HepG2 (cell line): ENCODE data around the gene BRIP1. TPM values are rescaled to one million over a fixed set of nuclear protein-coding genes. Genes with fewer than 3 reads are reported as not detected.
"Not testable (repeated sequence)": the region's sequence is repeated elsewhere in the genome, so short reads cannot be mapped to it uniquely, and the experiment has no call there.

ENCODE experiments used
- ATAC-seq: fragments of 200-7000 bp; cut with Tn5 transposase; 3 replicates; pipeline ENCODE4 v1.9.1; 2020; ENCODE audit warnings: mild to moderate bottlenecking, moderate library complexity
- BruUV-seq: library from RNA; stranded (reverse); fragments of 400-500 nt; replicated peaks from 2 replicates; lab custom pipeline; 2021; lab: Mats Ljungman, UMichigan
- CTCF ChIA-PET: fragments of 300-600 bp; formaldehyde crosslinking; extraction: SDS; loops from one replicate; lab custom pipeline; 2021; ENCODE audit warnings: low total read pairs, inconsistent platforms, low intra/inter-chr PET ratio; lab: Yijun Ruan, JAX
- POLR2A ChIA-PET: fragments of 350-600 bp; sonication (Branson Sonifier 250); formaldehyde crosslinking; loops from one replicate; lab custom pipeline; 2020; ENCODE audit warnings: antibody characterized with exemption, inconsistent platforms; lab: Yijun Ruan, JAX
- DNase-seq: peaks from one replicate; pipeline ENCODE4 v3.0.0-alpha.2; 2015; ENCODE audit warnings: low spot score
- FAIRE-seq: peaks from 3 replicates; lab custom pipeline; 2011; peaks lifted over from hg19 to GRCh38; lab: Jason Lieb, UNC
- H2AFZ ChIP-seq: one replicate; pipeline ENCODE4 v1.6.1; 2011; ENCODE audit warnings: low read length, inconsistent platforms
- H3K27ac ChIP-seq: fragments of 300-600 bp; 3 replicates; pipeline ENCODE4 v1.8.0; 2011; ENCODE audit warnings: mixed run types, mild to moderate bottlenecking, mixed read lengths, low read length, inconsistent platforms; ENCODE audit not compliant: insufficient read depth; ENCODE audit errors: extremely low read length
- H3K27me3 ChIP-seq, 2 experiments: fragments of 200-600 bp in 1 of 2; 2 replicates in 1 of 2; 3 replicates in 1 of 2; pipeline versions ENCODE4 v1.6.0 to v1.8.0; 2011; ENCODE audit warnings: low read length in 2 of 2, mild to moderate bottlenecking in 2 of 2, moderate library complexity in 2 of 2, inconsistent platforms in 1 of 2; ENCODE audit not compliant: insufficient read depth in 2 of 2, control insufficient read depth in 1 of 2
- H3K36me3 ChIP-seq, 2 experiments: fragments of 200-600 bp in 1 of 2; replicated peaks in 1 of 2; 2 replicates in 1 of 2; 3 replicates in 1 of 2; pipeline versions ENCODE4 v1.5.1 to v1.8.0; 2011; ENCODE audit warnings: low read length in 2 of 2, inconsistent platforms in 1 of 2; ENCODE audit not compliant: insufficient read depth in 2 of 2, control insufficient read depth in 1 of 2
- H3K4me1 ChIP-seq: 2 replicates; pipeline ENCODE4 v1.5.1; 2012; ENCODE audit warnings: low read length, inconsistent platforms; ENCODE audit not compliant: insufficient read depth
- H3K4me2 ChIP-seq: 2 replicates; pipeline ENCODE4 v1.6.0; 2011; ENCODE audit warnings: low read depth, low read length, inconsistent platforms
- H3K4me3 ChIP-seq, 3 experiments: fragments of 200-600 bp in 1 of 3; sonication (generic), shearing (Covaris generic) in 1 of 3; replicated peaks in 1 of 3; 2 replicates each; pipeline ENCODE4 v1.5.1; 2011 to 2016; ENCODE audit warnings: low read length in 3 of 3, inconsistent platforms in 2 of 3, low read depth in 2 of 3, mild to moderate bottlenecking in 2 of 3, control low read depth in 1 of 3, mixed read lengths in 1 of 3; ENCODE audit not compliant: insufficient read depth in 1 of 3
- H3K79me2 ChIP-seq: one replicate; pipeline ENCODE4 v1.6.1; 2011; ENCODE audit warnings: low read length, inconsistent platforms; ENCODE audit not compliant: insufficient read depth
- H3K9ac ChIP-seq: 2 replicates; pipeline ENCODE4 v1.6.0; 2011; ENCODE audit warnings: mild to moderate bottlenecking, low read depth, low read length, inconsistent platforms; ENCODE audit not compliant: insufficient read depth
- H3K9me3 ChIP-seq: 2 replicates; pipeline ENCODE4 v1.5.1; 2012; ENCODE audit warnings: mild to moderate bottlenecking, low read length
- H4K20me1 ChIP-seq: 2 replicates; pipeline ENCODE4 v1.6.0; 2011; ENCODE audit warnings: inconsistent platforms, mild to moderate bottlenecking, low read length, moderate library complexity; ENCODE audit not compliant: insufficient read depth
- CREB3 ChIP-seq: sonication (generic); formaldehyde crosslinking; IDR thresholded peaks from 2 replicates; pipeline ENCODE4 v1.5.0; 2020; ENCODE audit warnings: missing genetic modification reagents
- ZFP1 ChIP-seq: IDR thresholded peaks from 2 replicates; pipeline ENCODE4 v1.6.1; 2016
- ZNF282 ChIP-seq: fragments of 450-650 bp; IDR thresholded peaks from 2 replicates; pipeline ENCODE4 v1.6.1; 2018; ENCODE audit not compliant: partially characterized antibody
- ZNF609 ChIP-seq: sonication (generic); formaldehyde crosslinking; IDR thresholded peaks from 2 replicates; pipeline ENCODE4 v1.4.0; 2020; ENCODE audit warnings: mild to moderate bottlenecking, missing genetic modification reagents, borderline replicate concordance
- ZZZ3 ChIP-seq: sonication (generic); formaldehyde crosslinking; IDR thresholded peaks from 2 replicates; pipeline ENCODE4 v1.4.0; 2020; ENCODE audit warnings: missing genetic modification reagents, mild to moderate bottlenecking, borderline replicate concordance
- WGBS: methylation state at CpG from one replicate; pipeline ENCODE4 v1.1.6; 2017; ENCODE audit warnings: low lambda C conversion rate; 5-methylcytosine and 5-hydroxymethylcytosine counted together
- in situ Hi-C: cut with HindIII; loops from 2 replicates; pipeline ENCODE4 v1.10.0; 2017; ENCODE audit warnings: low pct_unique_long_range_greater_than_20kb; ENCODE audit not compliant: extremely low pct_ligation_motif_present
- intact Hi-C: fragments of 100-400 bp; cut with micrococcal nuclease; formaldehyde crosslinking; loops from one replicate; pipeline ENCODE4 v1.10.0; 2022; ENCODE audit not compliant: unreplicated experiment
- polyA plus RNA-seq, 8 experiments: library from polyadenylated mRNA; depleted of rRNA in 3 of 8; stranded (reverse) in 7 of 8; unstranded in 1 of 8; fragments of >200 nt; fragmentation: Illumina TruSeq in 4 of 8; extraction: Trizol in 4 of 8; gene quantifications; 2 replicates each; pipeline versions ENCODE4 v1.2.1 to v1.2.3, GENCODE V29; 2011 to 2016; ENCODE audit warnings: low read depth in 4 of 8, missing spikeins in 1 of 8, mixed read lengths in 1 of 8; ENCODE audit not compliant: insufficient read depth in 1 of 8
- total RNA-seq, 5 experiments: library from RNA; depleted of rRNA; stranded (reverse); fragments of >200 nt; fragmentation: Illumina TruSeq; extraction: Trizol; gene quantifications; 2 replicates each; pipeline ENCODE4 v1.2.3, GENCODE V29; 2016; ENCODE audit warnings: low read depth in 1 of 5

The BRIP1 gene
- total and polyA plus RNA-seq, 2 of the 13 experiments (the other 11 are each of a cell fraction or from before 2014, with no cell fraction given): 3.8 to 27.7 TPM

- no peak for TF ChIP-seq ZNF609 (CRISPR knock-in tag)
- TF ChIP-seq CREB3 (CRISPR knock-in tag): no peak
- TF ChIP-seq ZZZ3: no peak
- TF ChIP-seq ZFP1: no peak
- TF ChIP-seq ZNF282: no peak
- TF ChIP-seq, all 625 proteins: peak for 0
Observed at GRCh38 chr17:61668486-61668885, 194.8 kb downstream of the BRIP1 start (continued).

- H3K27me3 ChIP-seq, DNase-seq, ATAC-seq, H3K27ac ChIP-seq, in situ Hi-C loops, BruUV-seq, intact Hi-C loops, H3K4me2 ChIP-seq, FAIRE-seq, POLR2A ChIA-PET, H3K9me3 ChIP-seq, CTCF ChIA-PET, H3K79me2 ChIP-seq, H3K9ac ChIP-seq, H4K20me1 ChIP-seq, H3K4me1 ChIP-seq, H3K36me3 ChIP-seq, H2AFZ ChIP-seq, H3K4me3 ChIP-seq: not testable (repeated sequence)
- 69% methylated on average over 5 of the region's 5 CpGs for WGBS
Observed at GRCh38 chr17:61666406-61667088, 196.8 kb downstream of the BRIP1 start.
